Measurements from ENCODE around the gene LRRC55.
"Not testable (repeated sequence)": the region's sequence is repeated elsewhere in the genome, so short reads cannot be mapped to it uniquely, and the experiment has no call there.

LRRC55 gene

GRCh38 chr11:57164317-57164716, 17.4 kb upstream of the LRRC55 start:
- no peak for TF ChIP-seq CTCF (IDR thresholded peaks at IDR 0.05; ENCODE audit: low read depth, low read length)
- in situ Hi-C loops (cut with HindIII; ENCODE audit: low sequenced_read_pairs) = no loop called here

GRCh38 chr11:57167125-57167846, 14.5 kb upstream of the LRRC55 start:
- no peak for DNase-seq (ENCODE audit: low read depth, low spot score)
- no peak for TF ChIP-seq CTCF (IDR thresholded peaks at IDR 0.05; ENCODE audit: low read depth, low read length)
- H3K4me3 ChIP-seq (ENCODE audit: low read depth, low read length) = no peak overlapping the region
- in situ Hi-C loops (cut with HindIII; ENCODE audit: low sequenced_read_pairs) = no loop called here

More at GRCh38 chr11:57164317-57164716, 17.4 kb upstream of the LRRC55 start:
- DNase-seq (ENCODE audit: low read depth, low spot score) = no peak
- no peak overlapping the region for H3K4me3 ChIP-seq (ENCODE audit: low read depth, low read length)

- H3K4me3 ChIP-seq (ENCODE audit: low read depth, low read length); in situ Hi-C loops (cut with HindIII; ENCODE audit: low sequenced_read_pairs); DNase-seq (ENCODE audit: low read depth, low spot score): not testable (repeated sequence)
These were observed 11.9 kb upstream of the LRRC55 start for GRCh38 chr11:57169732-57170313.

GRCh38 chr11:57172031-57172430, 9.7 kb upstream of the LRRC55 start:
- DNase-seq (ENCODE audit: low read depth, low spot score) = no peak
- TF ChIP-seq CTCF (IDR thresholded peaks at IDR 0.05; ENCODE audit: low read depth, low read length) = no peak
- H3K4me3 ChIP-seq (ENCODE audit: low read depth, low read length) = no peak overlapping the region
- in situ Hi-C loops (cut with HindIII; ENCODE audit: low sequenced_read_pairs) = no loop called here

- no peak for TF ChIP-seq CTCF (IDR thresholded peaks at IDR 0.05; ENCODE audit: low read depth, low read length)
- in situ Hi-C loops (cut with HindIII; ENCODE audit: low sequenced_read_pairs) = no loop called here
These were observed 7.1 kb upstream of the LRRC55 start for GRCh38 chr11:57174656-57175055.

GRCh38 chr11:57175478-57175877, 6.3 kb upstream of the LRRC55 start:
- in situ Hi-C loops (cut with HindIII; ENCODE audit: low sequenced_read_pairs) = no loop called here
- H3K4me3 ChIP-seq (ENCODE audit: low read depth, low read length) = no peak overlapping the region
- TF ChIP-seq CTCF (IDR thresholded peaks at IDR 0.05; ENCODE audit: low read depth, low read length) = no peak
- no peak for DNase-seq (ENCODE audit: low read depth, low spot score)

More at GRCh38 chr11:57174656-57175055, 7.1 kb upstream of the LRRC55 start:
- DNase-seq (ENCODE audit: low read depth, low spot score) = no peak
- no peak overlapping the region for H3K4me3 ChIP-seq (ENCODE audit: low read depth, low read length)

GRCh38 chr11:57178334-57178733, 3.4 kb upstream of the LRRC55 start:
- in situ Hi-C loops (cut with HindIII; ENCODE audit: low sequenced_read_pairs) = no loop called here
- no peak for TF ChIP-seq CTCF (IDR thresholded peaks at IDR 0.05; ENCODE audit: low read depth, low read length)
- H3K4me3 ChIP-seq (ENCODE audit: low read depth, low read length) = no peak overlapping the region
- no peak for DNase-seq (ENCODE audit: low read depth, low spot score)

Data from astrocyte of the spinal cord (primary cell).